HepG2 (cell line): Measurements from ENCODE around the gene OSER1. TPM values are rescaled to one million over a fixed set of nuclear protein-coding genes. Genes with fewer than 3 reads are reported as not detected.

ENCODE experiments used
- ATM ChIP-seq: fragments of 450-650 bp; IDR thresholded peaks from 2 replicates; pipeline ENCODE4 v1.7.1; 2017; ENCODE audit warnings: mild to moderate bottlenecking, borderline replicate concordance
- BRD4 ChIP-seq: sonication (generic); formaldehyde crosslinking; IDR thresholded peaks from 2 replicates; pipeline ENCODE4 v1.4.0; 2020; ENCODE audit warnings: missing genetic modification reagents
- CENPX ChIP-seq: sonication (generic); formaldehyde crosslinking; IDR thresholded peaks from 2 replicates; pipeline ENCODE4 v1.9.0; 2021; ENCODE audit warnings: mild to moderate bottlenecking, missing genetic modification reagents, moderate library complexity
- CREM ChIP-seq, 2 experiments: sonication (generic) in 1 of 2; formaldehyde crosslinking in 1 of 2; IDR thresholded peaks; 2 replicates each; pipeline versions ENCODE4 v1.4.0 to v1.6.1; 2016 to 2020; ENCODE audit warnings: antibody characterized with exemption in 1 of 2, mild to moderate bottlenecking in 1 of 2, missing genetic modification reagents in 1 of 2
- GATAD1 ChIP-seq: IDR thresholded peaks from 2 replicates; pipeline ENCODE4 v1.6.1; 2016; ENCODE audit warnings: missing genetic modification reagents, missing compliant biosample characterization
- HHEX ChIP-seq: IDR thresholded peaks from 2 replicates; pipeline ENCODE4 v1.6.1; 2016; ENCODE audit warnings: control low read depth
- ISX ChIP-seq: sonication (generic); formaldehyde crosslinking; conservative IDR thresholded peaks from 2 replicates; pipeline ENCODE4 v1.5.0; 2020; ENCODE audit warnings: missing genetic modification reagents
- MAFF ChIP-seq: IDR thresholded peaks from 2 replicates; pipeline ENCODE4 v1.6.1; 2011; ENCODE audit warnings: low read depth, low read length, improper control_type of control experiment
- MIER3 ChIP-seq: IDR thresholded peaks from 2 replicates; pipeline ENCODE4 v1.6.1; 2016; ENCODE audit warnings: missing compliant biosample characterization, borderline replicate concordance
- MLX ChIP-seq: IDR thresholded peaks from 2 replicates; pipeline ENCODE4 v1.6.1; 2016
- MLXIP ChIP-seq: sonication (generic); formaldehyde crosslinking; IDR thresholded peaks from 2 replicates; pipeline ENCODE4 v1.9.0; 2021; ENCODE audit warnings: missing genetic modification reagents, borderline replicate concordance
- NBN ChIP-seq: fragments of 450-650 bp; conservative IDR thresholded peaks from 2 replicates; pipeline ENCODE4 v1.6.1; 2017
- RNF2 ChIP-seq: fragments of 450-650 bp; conservative IDR thresholded peaks from 2 replicates; pipeline ENCODE4 v1.6.1; 2016; ENCODE audit warnings: low read depth
- SMAD1 ChIP-seq: sonication (generic); formaldehyde crosslinking; IDR thresholded peaks from 2 replicates; pipeline ENCODE4 v1.4.0; 2020; ENCODE audit warnings: missing genetic modification reagents, low read depth, mild to moderate bottlenecking, borderline replicate concordance
- SMC3 ChIP-seq: IDR thresholded peaks from 2 replicates; pipeline ENCODE4 v1.6.1; 2011; ENCODE audit warnings: low read length, improper control_type of control experiment
- SRSF9 ChIP-seq: fragments of 200-400 bp; formaldehyde crosslinking; IDR thresholded peaks from 2 replicates; pipeline ENCODE4 v1.6.1; 2018; ENCODE audit warnings: borderline replicate concordance, mild to moderate bottlenecking, low read depth, low read length; ENCODE audit not compliant: insufficient read depth, poor library complexity, severe bottlenecking
- ZBTB21 ChIP-seq: sonication (generic); formaldehyde crosslinking; IDR thresholded peaks from 2 replicates; pipeline ENCODE4 v1.4.0; 2020; ENCODE audit warnings: missing genetic modification reagents
- ZNF235 ChIP-seq: sonication (generic); formaldehyde crosslinking; IDR thresholded peaks from 2 replicates; pipeline ENCODE4 v1.8.1; 2023; ENCODE audit warnings: mild to moderate bottlenecking, missing genetic modification reagents, borderline replicate concordance
- ZNF530 ChIP-seq: sonication (generic); formaldehyde crosslinking; IDR thresholded peaks from 2 replicates; pipeline ENCODE4 v1.5.0; 2020; ENCODE audit warnings: low read depth, mild to moderate bottlenecking, missing genetic modification reagents
- ZNF572 ChIP-seq: sonication (generic); formaldehyde crosslinking; IDR thresholded peaks from 2 replicates; pipeline ENCODE4 v1.5.1; 2020; ENCODE audit warnings: mild to moderate bottlenecking, missing genetic modification reagents
- ZNF597 ChIP-seq: sonication (generic); formaldehyde crosslinking; IDR thresholded peaks from 2 replicates; pipeline ENCODE4 v1.5.0; 2020; ENCODE audit warnings: missing genetic modification reagents
- ZNF670 ChIP-seq: sonication (generic); formaldehyde crosslinking; IDR thresholded peaks from 2 replicates; pipeline ENCODE4 v1.8.0; 2022; ENCODE audit warnings: mild to moderate bottlenecking, missing genetic modification reagents, borderline replicate concordance
- ZNF766 ChIP-seq: sonication (generic); formaldehyde crosslinking; IDR thresholded peaks from 2 replicates; pipeline ENCODE4 v1.5.0; 2020; ENCODE audit warnings: missing genetic modification reagents, borderline replicate concordance
- polyA plus RNA-seq, 8 experiments: library from polyadenylated mRNA; depleted of rRNA in 3 of 8; stranded (reverse) in 7 of 8; unstranded in 1 of 8; fragments of >200 nt; fragmentation: Illumina TruSeq in 4 of 8; extraction: Trizol in 4 of 8; gene quantifications; 2 replicates each; pipeline versions ENCODE4 v1.2.1 to v1.2.3, GENCODE V29; 2011 to 2016; ENCODE audit warnings: low read depth in 4 of 8, missing spikeins in 1 of 8, mixed read lengths in 1 of 8; ENCODE audit not compliant: insufficient read depth in 1 of 8
- total RNA-seq, 5 experiments: library from RNA; depleted of rRNA; stranded (reverse); fragments of >200 nt; fragmentation: Illumina TruSeq; extraction: Trizol; gene quantifications; 2 replicates each; pipeline ENCODE4 v1.2.3, GENCODE V29; 2016; ENCODE audit warnings: low read depth in 1 of 5
- TF ChIP-seq, protein P1 (sequence below): fragments of 450-650 bp; IDR thresholded peaks from 2 replicates; pipeline ENCODE4 v1.6.1; 2016

OSER1 gene
- total and polyA plus RNA-seq, 2 of the 13 experiments (the other 11 are each of a cell fraction or from before 2014, with no cell fraction given): 71.2 to 71.5 TPM

- TF ChIP-seq ZNF530 (CRISPR knock-in tag): peak; percentile 90; the same call in 1 of the 2 replicates
- TF ChIP-seq GATAD1: peak; percentile 80
- TF ChIP-seq ATM: no peak
- TF ChIP-seq ZNF597 (CRISPR knock-in tag): no peak
- peak; percentile 100 for TF ChIP-seq ZNF766 (CRISPR knock-in tag)
- TF ChIP-seq NBN: no peak
- TF ChIP-seq MIER3: peak; percentile 84; the same call in 1 of the 2 replicates
- peak; percentile 99 for TF ChIP-seq ISX (CRISPR knock-in tag)
- peak; percentile 33; the same call in 1 of the 2 replicates for TF ChIP-seq HHEX (CRISPR knock-in tag)
- peak; percentile 56; the same call in 1 of the 2 replicates for TF ChIP-seq ZNF670 (CRISPR knock-in tag)
- no peak for TF ChIP-seq SRSF9
- TF ChIP-seq SMC3: peak; percentile 26; the same call in 1 of the 2 replicates
- TF ChIP-seq BRD4 (CRISPR knock-in tag): peak; percentile 73
- TF ChIP-seq SMAD1 (CRISPR knock-in tag): peak; percentile 50; the same call in 1 of the 2 replicates
- peak; percentile 98 for TF ChIP-seq MLXIP (CRISPR knock-in tag)
- TF ChIP-seq, protein P1, sequence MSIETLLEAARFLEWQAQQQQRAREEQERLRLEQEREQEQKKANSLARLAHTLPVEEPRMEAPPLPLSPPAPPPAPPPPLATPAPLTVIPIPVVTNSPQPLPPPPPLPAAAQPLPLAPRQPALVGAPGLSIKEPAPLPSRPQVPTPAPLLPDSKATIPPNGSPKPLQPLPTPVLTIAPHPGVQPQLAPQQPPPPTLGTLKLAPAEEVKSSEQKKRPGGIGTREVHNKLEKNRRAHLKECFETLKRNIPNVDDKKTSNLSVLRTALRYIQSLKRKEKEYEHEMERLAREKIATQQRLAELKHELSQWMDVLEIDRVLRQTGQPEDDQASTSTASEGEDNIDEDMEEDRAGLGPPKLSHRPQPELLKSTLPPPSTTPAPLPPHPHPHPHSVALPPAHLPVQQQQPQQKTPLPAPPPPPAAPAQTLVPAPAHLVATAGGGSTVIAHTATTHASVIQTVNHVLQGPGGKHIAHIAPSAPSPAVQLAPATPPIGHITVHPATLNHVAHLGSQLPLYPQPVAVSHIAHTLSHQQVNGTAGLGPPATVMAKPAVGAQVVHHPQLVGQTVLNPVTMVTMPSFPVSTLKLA: no peak
- peak; percentile 83 for TF ChIP-seq MLX (CRISPR knock-in tag)
- TF ChIP-seq ZNF235 (CRISPR knock-in tag): peak; percentile 99
- 0 out of 2 replicates have a peak, but pooled peaks have one; percentile 19 for TF ChIP-seq ZNF572
- TF ChIP-seq RNF2: no peak
- TF ChIP-seq MAFF: no peak
- no peak for TF ChIP-seq CENPX (CRISPR knock-in tag)
- TF ChIP-seq ZBTB21 (CRISPR knock-in tag): peak; percentile 73; the same call in 1 of the 2 replicates
- no peak for TF ChIP-seq CREM (IDR thresholded peaks at IDR 0.05)
- no peak for TF ChIP-seq CREM (CRISPR knock-in tag; IDR thresholded peaks at IDR 0.05)
Observed at GRCh38 chr20:44247586-44248409, 37.2 kb upstream of the OSER1 start (continued).
